ENCODE data around the gene CHRNA4.

Gene CHRNA4

GRCh38 chr20:63327231-63327745 is 33.9 kb downstream of the CHRNA4 start:
- no peak for TF ChIP-seq CTCF (IDR thresholded peaks at IDR 0.05; ENCODE audit: insufficient read depth, missing control alignments)
- DNase-seq (ENCODE audit: insufficient read length, low spot score): no peak
- no peak for FAIRE-seq

GRCh38 chr20:63326314-63327230 is 34.6 kb downstream of the CHRNA4 start:
- DNase-seq (ENCODE audit: insufficient read length, low spot score) (no peak), FAIRE-seq (no peak)
- TF ChIP-seq CTCF (IDR thresholded peaks at IDR 0.05; ENCODE audit: insufficient read depth, missing control alignments): no peak

GRCh38 chr20:63325554-63326313 is 35.4 kb downstream of the CHRNA4 start:
- FAIRE-seq (no peak), DNase-seq (ENCODE audit: insufficient read length, low spot score) (no peak)
- no peak for TF ChIP-seq CTCF (IDR thresholded peaks at IDR 0.05; ENCODE audit: insufficient read depth, missing control alignments)

- no peak for FAIRE-seq
- no peak for TF ChIP-seq CTCF (IDR thresholded peaks at IDR 0.05; ENCODE audit: insufficient read depth, missing control alignments)
These were observed 36.1 kb downstream of the CHRNA4 start for GRCh38 chr20:63325021-63325471.

GRCh38 chr20:63323357-63323981 is 37.7 kb downstream of the CHRNA4 start:
- TF ChIP-seq CTCF (IDR thresholded peaks at IDR 0.05; ENCODE audit: insufficient read depth, missing control alignments): no peak
- DNase-seq (ENCODE audit: insufficient read length, low spot score) (no peak), FAIRE-seq (no peak)

More at GRCh38 chr20:63325021-63325471, 36.1 kb downstream of the CHRNA4 start:
- DNase-seq (ENCODE audit: insufficient read length, low spot score): no peak

GRCh38 chr20:63322933-63323273 is 38.2 kb downstream of the CHRNA4 start:
- DNase-seq (ENCODE audit: insufficient read length, low spot score) (no peak), FAIRE-seq (no peak)
- TF ChIP-seq CTCF (IDR thresholded peaks at IDR 0.05; ENCODE audit: insufficient read depth, missing control alignments): no peak
